K562 (cell line): ENCODE measurements around the gene TLN1. TPM values are rescaled to one million over a fixed set of nuclear protein-coding genes. Genes with fewer than 3 reads are reported as not detected.

ENCODE experiments used
- CSDE1 ChIP-seq, 2 experiments: fragments of 450-650 bp; IDR thresholded peaks; 2 replicates each; pipeline ENCODE4 v1.6.1; 2016; ENCODE audit warnings: mild to moderate bottlenecking in 1 of 2
- RCOR1 ChIP-seq, 2 experiments: IDR thresholded peaks; 2 replicates each; pipeline ENCODE4 v1.6.1; 2012; ENCODE audit warnings: low read depth in 2 of 2, low read length in 2 of 2, borderline replicate concordance in 1 of 2, improper control_type of control experiment in 1 of 2
- REST ChIP-seq, 2 experiments: fragments of 450-650 bp; formaldehyde crosslinking in 1 of 2; IDR thresholded peaks; 2 replicates each; pipeline versions ENCODE4 v1.4.0 to v1.6.1; 2014 to 2020; ENCODE audit warnings: mild to moderate bottlenecking in 2 of 2, borderline replicate concordance in 1 of 2, low read depth in 1 of 2
- RREB1 ChIP-seq: fragments of 250-450 bp; sonication (Bioruptor Pico); IDR thresholded peaks from 2 replicates; pipeline ENCODE4 v1.4.0; 2020
- ZNF224 ChIP-seq: sonication (generic); formaldehyde crosslinking; IDR thresholded peaks from 2 replicates; pipeline ENCODE4 v1.8.0; 2022; ENCODE audit warnings: mild to moderate bottlenecking, missing genetic modification reagents
- ZNF780A ChIP-seq: fragments of 250-450 bp; sonication (Bioruptor Pico); IDR thresholded peaks from 2 replicates; pipeline ENCODE4 v1.5.0; 2021; ENCODE audit warnings: mild to moderate bottlenecking
- ZNF79 ChIP-seq: fragments of 250-450 bp; sonication (Bioruptor Pico); IDR thresholded peaks from 2 replicates; pipeline ENCODE4 v1.4.0; 2020; ENCODE audit warnings: low read depth, mild to moderate bottlenecking, moderate library complexity
- polyA plus RNA-seq, 8 experiments: library from polyadenylated mRNA; depleted of rRNA in 4 of 8; stranded (reverse) in 5 of 8; unstranded in 3 of 8; fragments of >200 nt; fragmentation: Nextera tagmentation in 2 of 8; fragmentation: Illumina TruSeq in 1 of 8; extraction: Ambion mirVana in 2 of 8; extraction: Trizol in 1 of 8; gene quantifications; 2 replicates each; pipeline versions ENCODE4 v1.2.1 to v1.2.3, GENCODE V29; 2011 to 2014; ENCODE audit warnings: inconsistent platforms in 1 of 8, missing spikeins in 1 of 8
- total RNA-seq, 7 experiments: library from RNA; depleted of rRNA in 6 of 7; stranded (reverse); fragments of >200 nt in 6 of 7; fragmentation: Illumina TruSeq in 2 of 7; extraction: Trizol in 2 of 7; gene quantifications; 2 replicates each; pipeline versions ENCODE4 v1.2.1 to v1.2.3, GENCODE V29; 2011 to 2021; ENCODE audit warnings: low replicate concordance in 1 of 7
- TF ChIP-seq, protein P1 (sequence below): fragments of 250-450 bp; sonication (Bioruptor Pico); IDR thresholded peaks from 2 replicates; pipeline ENCODE4 v1.6.1; 2021; ENCODE audit warnings: mild to moderate bottlenecking
- TF ChIP-seq, protein P2 (sequence below): fragments of 250-450 bp; sonication (Bioruptor Pico); IDR thresholded peaks from 2 replicates; pipeline ENCODE4 v1.9.0; 2021; ENCODE audit warnings: mild to moderate bottlenecking, inconsistent platforms

TLN1 gene
- total and polyA plus RNA-seq, 9 of the 15 experiments (the other 6 are each of a cell fraction or from before 2014, with no cell fraction given) = 3.6 to 240 (median 54.8) TPM

GRCh38 chr9:35658137-35658967 lies 73.6 kb downstream of the TLN1 start, which contains the start of gene CCDC107 (continued):
- no peak for TF ChIP-seq RREB1 (CRISPR knock-in tag)
- TF ChIP-seq ZNF224 (CRISPR knock-in tag) = no peak
- TF ChIP-seq, protein P1, sequence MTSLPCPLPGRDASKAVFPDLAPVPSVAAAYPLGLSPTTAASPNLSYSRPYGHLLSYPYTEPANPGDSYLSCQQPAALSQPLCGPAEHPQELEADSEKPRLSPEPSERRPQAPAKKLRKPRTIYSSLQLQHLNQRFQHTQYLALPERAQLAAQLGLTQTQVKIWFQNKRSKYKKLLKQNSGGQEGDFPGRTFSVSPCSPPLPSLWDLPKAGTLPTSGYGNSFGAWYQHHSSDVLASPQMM (CRISPR knock-in tag) = no peak
- no peak for TF ChIP-seq RCOR1 (IDR thresholded peaks at IDR 0.05; ENCODE audit: borderline replicate concordance in 1 of 2, low read depth in 2 of 2, low read length in 2 of 2)
- TF ChIP-seq, protein P2, sequence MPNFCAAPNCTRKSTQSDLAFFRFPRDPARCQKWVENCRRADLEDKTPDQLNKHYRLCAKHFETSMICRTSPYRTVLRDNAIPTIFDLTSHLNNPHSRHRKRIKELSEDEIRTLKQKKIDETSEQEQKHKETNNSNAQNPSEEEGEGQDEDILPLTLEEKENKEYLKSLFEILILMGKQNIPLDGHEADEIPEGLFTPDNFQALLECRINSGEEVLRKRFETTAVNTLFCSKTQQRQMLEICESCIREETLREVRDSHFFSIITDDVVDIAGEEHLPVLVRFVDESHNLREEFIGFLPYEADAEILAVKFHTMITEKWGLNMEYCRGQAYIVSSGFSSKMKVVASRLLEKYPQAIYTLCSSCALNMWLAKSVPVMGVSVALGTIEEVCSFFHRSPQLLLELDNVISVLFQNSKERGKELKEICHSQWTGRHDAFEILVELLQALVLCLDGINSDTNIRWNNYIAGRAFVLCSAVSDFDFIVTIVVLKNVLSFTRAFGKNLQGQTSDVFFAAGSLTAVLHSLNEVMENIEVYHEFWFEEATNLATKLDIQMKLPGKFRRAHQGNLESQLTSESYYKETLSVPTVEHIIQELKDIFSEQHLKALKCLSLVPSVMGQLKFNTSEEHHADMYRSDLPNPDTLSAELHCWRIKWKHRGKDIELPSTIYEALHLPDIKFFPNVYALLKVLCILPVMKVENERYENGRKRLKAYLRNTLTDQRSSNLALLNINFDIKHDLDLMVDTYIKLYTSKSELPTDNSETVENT (CRISPR knock-in tag) = peak; percentile 66; the same call in 1 of the 2 replicates
- TF ChIP-seq REST (IDR thresholded peaks at IDR 0.05; ENCODE audit: borderline replicate concordance) = peak; percentile 60; the same call in 1 of the 2 replicates
- peak; percentile 76; the same call in 1 of the 2 replicates for TF ChIP-seq REST (CRISPR knock-in tag; IDR thresholded peaks at IDR 0.05; ENCODE audit: low read depth)
- TF ChIP-seq ZNF79 (CRISPR knock-in tag) = no peak
- TF ChIP-seq ZNF780A (CRISPR knock-in tag) = no peak
- TF ChIP-seq CSDE1 (IDR thresholded peaks at IDR 0.05) = no peak
